ENCODE data around the gene IFIH1.

The IFIH1 gene

GRCh38 chr2:162318328-162319180 lies at the start of gene IFIH1:
Gene IFIH1, minus strand, starts transcription at chr2:162318684. Its CDS starts 377 bp downstream, at chr2:162318307.
- Histone ChIP-seq H3K27me3 (ENCODE audit: control insufficient read depth in 1 of 2, insufficient read depth in 2 of 2, low read length in 2 of 2) (no peaks in the 10 kb centered on the region), H3K9ac (ENCODE audit: low read length in 2 of 2) (peak within 1 kb of the TSS; percentile 65 to 80), H3K36me3 (ENCODE audit: control insufficient read depth in 2 of 2, insufficient read depth in 2 of 2, low read length in 2 of 2) (no peaks in the 10 kb centered on the region)

GRCh38 chr2:162365392-162365791 lies 46.9 kb upstream of the IFIH1 start:
- Histone ChIP-seq H3K27me3 (ENCODE audit: control insufficient read depth in 1 of 2, insufficient read depth in 2 of 2, low read length in 2 of 2) (no peaks in the 10 kb centered on the region), H3K9me3 (ENCODE audit: control insufficient read depth in 2 of 2, low read length in 2 of 2) (no peaks in the 10 kb centered on the region), H3K36me3 (ENCODE audit: control insufficient read depth in 2 of 2, insufficient read depth in 2 of 2, low read length in 2 of 2) (no peaks in the 10 kb centered on the region), H3K9ac (ENCODE audit: low read length in 2 of 2) (no peak overlapping the region), H3K27ac (ENCODE audit: low read length) (no peak overlapping the region), H3K4me1 (ENCODE audit: control insufficient read depth, insufficient read depth, low read length) (no peaks in the 10 kb centered on the region), H3K4me3 (ENCODE audit: low read length in 2 of 2) (no peak overlapping the region)

More at GRCh38 chr2:162318328-162319180, at the start of gene IFIH1:
- peak within 1 kb of the TSS; percentile 75 to 90 for H3K4me3 ChIP-seq (ENCODE audit: low read length in 2 of 2)
- H3K27ac ChIP-seq (ENCODE audit: low read length), result peak within 1 kb of the TSS; percentile 69
- no peaks in the 10 kb centered on the region for H3K9me3 ChIP-seq (ENCODE audit: control insufficient read depth in 2 of 2, low read length in 2 of 2)
- H3K4me1 ChIP-seq (ENCODE audit: control insufficient read depth, insufficient read depth, low read length), result peaks cover 5% of the 10 kb centered on the region

- Histone ChIP-seq H3K36me3 (ENCODE audit: control insufficient read depth in 2 of 2, insufficient read depth in 2 of 2, low read length in 2 of 2) (no peaks in the 10 kb centered on the region), H3K9me3 (ENCODE audit: control insufficient read depth in 2 of 2, low read length in 2 of 2) (no peaks in the 10 kb centered on the region), H3K9ac (ENCODE audit: low read length in 2 of 2) (peak overlapping the region; percentile 50 to 66), H3K27me3 (ENCODE audit: control insufficient read depth in 1 of 2, insufficient read depth in 2 of 2, low read length in 2 of 2) (no peaks in the 10 kb centered on the region), H3K4me1 (ENCODE audit: control insufficient read depth, insufficient read depth, low read length) (no peaks in the 10 kb centered on the region), H3K27ac (ENCODE audit: low read length) (no peak overlapping the region), H3K4me3 (ENCODE audit: low read length in 2 of 2) (peak overlapping the region; percentile 90 to 93)
Observed at GRCh38 chr2:162344617-162344950, 26.1 kb upstream of the IFIH1 start.

- H3K27ac ChIP-seq (ENCODE audit: low read length), result no peak within 1 kb of the TSS
Observed at GRCh38 chr2:162343824-162344616, 25.5 kb upstream of the IFIH1 start, which contains the start of gene GCA. Gene GCA, plus strand, starts transcription at chr2:162344132. Its CDS starts 117 bp downstream, at chr2:162344249.

GRCh38 chr2:162343492-162343823 lies 25.0 kb upstream of the IFIH1 start:
- peak overlapping the region; percentile 90 to 93 for H3K4me3 ChIP-seq (ENCODE audit: low read length in 2 of 2)
- H3K36me3 ChIP-seq (ENCODE audit: control insufficient read depth in 2 of 2, insufficient read depth in 2 of 2, low read length in 2 of 2), result no peaks in the 10 kb centered on the region
- H3K27ac ChIP-seq (ENCODE audit: low read length), result no peak overlapping the region
- no peak overlapping the region for H3K9ac ChIP-seq (ENCODE audit: low read length in 2 of 2)
- no peaks in the 10 kb centered on the region for H3K4me1 ChIP-seq (ENCODE audit: control insufficient read depth, insufficient read depth, low read length)
- no peaks in the 10 kb centered on the region for H3K27me3 ChIP-seq (ENCODE audit: control insufficient read depth in 1 of 2, insufficient read depth in 2 of 2, low read length in 2 of 2)
- no peaks in the 10 kb centered on the region for H3K9me3 ChIP-seq (ENCODE audit: control insufficient read depth in 2 of 2, low read length in 2 of 2)

More at GRCh38 chr2:162343824-162344616, 25.5 kb upstream of the IFIH1 start, which contains the start of gene GCA:
- peak within 1 kb of the TSS; percentile 50 to 66 for H3K9ac ChIP-seq (ENCODE audit: low read length in 2 of 2)
- H3K4me1 ChIP-seq (ENCODE audit: control insufficient read depth, insufficient read depth, low read length), result no peaks in the 10 kb centered on the region
- H3K4me3 ChIP-seq (ENCODE audit: low read length in 2 of 2), result peak within 1 kb of the TSS; percentile 90 to 93
- H3K9me3 ChIP-seq (ENCODE audit: control insufficient read depth in 2 of 2, low read length in 2 of 2), result no peaks in the 10 kb centered on the region
- no peaks in the 10 kb centered on the region for H3K27me3 ChIP-seq (ENCODE audit: control insufficient read depth in 1 of 2, insufficient read depth in 2 of 2, low read length in 2 of 2)
- no peaks in the 10 kb centered on the region for H3K36me3 ChIP-seq (ENCODE audit: control insufficient read depth in 2 of 2, insufficient read depth in 2 of 2, low read length in 2 of 2)

GRCh38 chr2:162342841-162343240 lies 24.4 kb upstream of the IFIH1 start:
- H3K9me3 ChIP-seq (ENCODE audit: control insufficient read depth in 2 of 2, low read length in 2 of 2), result no peaks in the 10 kb centered on the region
- H3K9ac ChIP-seq (ENCODE audit: low read length in 2 of 2), result no peak overlapping the region
- no peak overlapping the region for H3K27ac ChIP-seq (ENCODE audit: low read length)
- no peaks in the 10 kb centered on the region for H3K36me3 ChIP-seq (ENCODE audit: control insufficient read depth in 2 of 2, insufficient read depth in 2 of 2, low read length in 2 of 2)
- no peaks in the 10 kb centered on the region for H3K4me1 ChIP-seq (ENCODE audit: control insufficient read depth, insufficient read depth, low read length)
- no peak overlapping the region for H3K4me3 ChIP-seq (ENCODE audit: low read length in 2 of 2)
- no peaks in the 10 kb centered on the region for H3K27me3 ChIP-seq (ENCODE audit: control insufficient read depth in 1 of 2, insufficient read depth in 2 of 2, low read length in 2 of 2)

- no peaks in the 10 kb centered on the region for H3K4me1 ChIP-seq (ENCODE audit: control insufficient read depth, insufficient read depth, low read length)
- H3K27ac ChIP-seq (ENCODE audit: low read length), result no peak overlapping the region
Observed at GRCh38 chr2:162342321-162342720, 23.8 kb upstream of the IFIH1 start.

GRCh38 chr2:162340822-162341221 lies 22.3 kb upstream of the IFIH1 start:
- Histone ChIP-seq H3K27ac (ENCODE audit: low read length) (no peak overlapping the region), H3K36me3 (ENCODE audit: control insufficient read depth in 2 of 2, insufficient read depth in 2 of 2, low read length in 2 of 2) (no peaks in the 10 kb centered on the region), H3K27me3 (ENCODE audit: control insufficient read depth in 1 of 2, insufficient read depth in 2 of 2, low read length in 2 of 2) (no peaks in the 10 kb centered on the region), H3K4me3 (ENCODE audit: low read length in 2 of 2) (no peak overlapping the region), H3K9ac (ENCODE audit: low read length in 2 of 2) (no peak overlapping the region), H3K9me3 (ENCODE audit: control insufficient read depth in 2 of 2, low read length in 2 of 2) (no peaks in the 10 kb centered on the region), H3K4me1 (ENCODE audit: control insufficient read depth, insufficient read depth, low read length) (no peaks in the 10 kb centered on the region)

More at GRCh38 chr2:162342321-162342720, 23.8 kb upstream of the IFIH1 start:
- H3K4me3 ChIP-seq (ENCODE audit: low read length in 2 of 2), result no peak overlapping the region
- no peaks in the 10 kb centered on the region for H3K27me3 ChIP-seq (ENCODE audit: control insufficient read depth in 1 of 2, insufficient read depth in 2 of 2, low read length in 2 of 2)
- no peaks in the 10 kb centered on the region for H3K36me3 ChIP-seq (ENCODE audit: control insufficient read depth in 2 of 2, insufficient read depth in 2 of 2, low read length in 2 of 2)
- no peaks in the 10 kb centered on the region for H3K9me3 ChIP-seq (ENCODE audit: control insufficient read depth in 2 of 2, low read length in 2 of 2)
- H3K9ac ChIP-seq (ENCODE audit: low read length in 2 of 2), result no peak overlapping the region

- no peak overlapping the region for H3K4me3 ChIP-seq (ENCODE audit: low read length in 2 of 2)
- no peaks in the 10 kb centered on the region for H3K27me3 ChIP-seq (ENCODE audit: control insufficient read depth in 1 of 2, insufficient read depth in 2 of 2, low read length in 2 of 2)
- no peak overlapping the region for H3K27ac ChIP-seq (ENCODE audit: low read length)
- H3K9ac ChIP-seq (ENCODE audit: low read length in 2 of 2), result no peak overlapping the region
- no peaks in the 10 kb centered on the region for H3K9me3 ChIP-seq (ENCODE audit: control insufficient read depth in 2 of 2, low read length in 2 of 2)
- no peaks in the 10 kb centered on the region for H3K4me1 ChIP-seq (ENCODE audit: control insufficient read depth, insufficient read depth, low read length)
- H3K36me3 ChIP-seq (ENCODE audit: control insufficient read depth in 2 of 2, insufficient read depth in 2 of 2, low read length in 2 of 2), result no peaks in the 10 kb centered on the region
Observed at GRCh38 chr2:162337868-162338267, 19.4 kb upstream of the IFIH1 start.

- Histone ChIP-seq H3K9me3 (ENCODE audit: control insufficient read depth in 2 of 2, low read length in 2 of 2) (no peaks in the 10 kb centered on the region), H3K27me3 (ENCODE audit: control insufficient read depth in 1 of 2, insufficient read depth in 2 of 2, low read length in 2 of 2) (no peaks in the 10 kb centered on the region), H3K4me1 (ENCODE audit: control insufficient read depth, insufficient read depth, low read length) (no peaks in the 10 kb centered on the region), H3K9ac (ENCODE audit: low read length in 2 of 2) (no peak overlapping the region), H3K36me3 (ENCODE audit: control insufficient read depth in 2 of 2, insufficient read depth in 2 of 2, low read length in 2 of 2) (no peaks in the 10 kb centered on the region), H3K4me3 (ENCODE audit: low read length in 2 of 2) (no peak overlapping the region), H3K27ac (ENCODE audit: low read length) (no peak overlapping the region)
Observed at GRCh38 chr2:162333968-162334367, 15.5 kb upstream of the IFIH1 start.

Measured in stomach smooth muscle (tissue), 2 donors.